Epithelial cell of proximal tubule (primary cell): ENCODE measurements around the gene GPR62. TPM values are rescaled to one million over a fixed set of nuclear protein-coding genes. Genes with fewer than 3 reads are reported as not detected.

Source experiments
- DNase-seq: peaks from one replicate; pipeline ENCODE4 v3.0.0-alpha.2; 2011; ENCODE audit warnings: low read depth
- H3K4me3 ChIP-seq: 2 replicates; pipeline ENCODE4 v1.5.1; 2011; ENCODE audit warnings: low read depth, mild to moderate bottlenecking, low read length
- total RNA-seq: library from RNA; depleted of rRNA; stranded (reverse); fragments of >200 nt; gene quantifications from 2 replicates; pipeline ENCODE4 v1.2.3, GENCODE V29; 2015
- TF ChIP-seq, protein P1 (sequence below): conservative IDR thresholded peaks from 2 replicates; pipeline ENCODE4 v1.5.1; 2012; ENCODE audit warnings: low read depth, mild to moderate bottlenecking, low read length

Gene GPR62
- total RNA-seq, 1 donor from 2014 or later = not detected

DNA sequence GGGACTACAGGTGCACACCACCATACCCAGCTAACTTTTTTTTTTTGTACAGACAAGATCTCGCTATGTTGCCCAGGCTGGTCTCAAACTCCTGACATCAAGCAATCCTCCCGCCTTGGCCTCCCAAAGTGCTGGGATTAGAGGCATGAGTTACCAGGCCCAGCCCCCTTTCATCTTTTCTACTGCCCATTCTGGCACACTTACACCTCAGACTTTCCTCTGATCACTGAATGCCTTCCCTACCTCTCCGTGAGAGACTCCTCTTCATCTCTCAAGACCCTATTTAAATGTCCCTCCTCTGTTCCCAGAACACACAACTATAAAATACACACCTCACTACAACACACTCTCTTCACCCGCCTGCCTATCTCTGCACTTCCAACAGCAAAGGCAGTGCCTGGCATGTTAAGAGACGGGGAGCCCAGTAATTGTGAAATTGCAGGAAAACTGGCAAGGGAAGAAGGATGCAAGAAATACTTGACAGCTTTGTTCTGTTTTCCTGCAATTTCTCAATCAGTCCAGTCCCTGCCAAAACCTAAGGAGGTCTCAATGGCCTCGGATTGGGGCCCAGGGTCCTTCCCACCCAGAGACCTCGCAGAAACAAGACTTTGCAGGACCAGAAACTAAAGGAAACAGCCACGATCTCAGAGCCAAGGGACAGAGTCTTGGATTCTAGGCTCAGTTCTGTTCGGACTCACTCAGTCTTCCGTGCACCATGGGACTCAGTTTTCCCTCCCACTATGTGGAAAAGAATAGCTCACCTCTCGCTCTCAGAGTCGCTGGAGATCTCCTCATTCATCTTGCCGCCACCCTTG, 14.3 kb upstream of the GPR62 start:
- TF ChIP-seq, protein P1, sequence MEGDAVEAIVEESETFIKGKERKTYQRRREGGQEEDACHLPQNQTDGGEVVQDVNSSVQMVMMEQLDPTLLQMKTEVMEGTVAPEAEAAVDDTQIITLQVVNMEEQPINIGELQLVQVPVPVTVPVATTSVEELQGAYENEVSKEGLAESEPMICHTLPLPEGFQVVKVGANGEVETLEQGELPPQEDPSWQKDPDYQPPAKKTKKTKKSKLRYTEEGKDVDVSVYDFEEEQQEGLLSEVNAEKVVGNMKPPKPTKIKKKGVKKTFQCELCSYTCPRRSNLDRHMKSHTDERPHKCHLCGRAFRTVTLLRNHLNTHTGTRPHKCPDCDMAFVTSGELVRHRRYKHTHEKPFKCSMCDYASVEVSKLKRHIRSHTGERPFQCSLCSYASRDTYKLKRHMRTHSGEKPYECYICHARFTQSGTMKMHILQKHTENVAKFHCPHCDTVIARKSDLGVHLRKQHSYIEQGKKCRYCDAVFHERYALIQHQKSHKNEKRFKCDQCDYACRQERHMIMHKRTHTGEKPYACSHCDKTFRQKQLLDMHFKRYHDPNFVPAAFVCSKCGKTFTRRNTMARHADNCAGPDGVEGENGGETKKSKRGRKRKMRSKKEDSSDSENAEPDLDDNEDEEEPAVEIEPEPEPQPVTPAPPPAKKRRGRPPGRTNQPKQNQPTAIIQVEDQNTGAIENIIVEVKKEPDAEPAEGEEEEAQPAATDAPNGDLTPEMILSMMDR = no peak
- peak overlapping the region; percentile 77 for H3K4me3 ChIP-seq
- DNase-seq = no peak

DNA sequence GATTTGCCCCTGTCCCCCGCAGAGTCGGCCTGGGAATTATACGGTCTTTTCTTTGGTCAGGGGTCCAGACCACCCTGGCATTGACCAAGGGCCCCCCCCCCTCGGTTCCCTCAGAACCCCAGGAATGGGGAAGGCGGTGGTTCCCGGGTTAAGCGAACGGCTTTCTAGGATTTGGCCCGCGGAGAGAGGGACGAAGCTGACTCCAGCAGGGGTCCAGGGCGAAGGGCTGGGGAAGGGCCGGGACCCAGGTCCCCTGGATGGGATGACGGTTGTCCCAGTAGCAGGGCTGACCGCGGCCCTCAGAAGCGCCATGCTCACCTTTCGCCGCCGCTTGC, 13.8 kb upstream of the GPR62 start:
- TF ChIP-seq, protein P1 = no peak
- H3K4me3 ChIP-seq = peak overlapping the region; percentile 77
- DNase-seq = no peak

DNA sequence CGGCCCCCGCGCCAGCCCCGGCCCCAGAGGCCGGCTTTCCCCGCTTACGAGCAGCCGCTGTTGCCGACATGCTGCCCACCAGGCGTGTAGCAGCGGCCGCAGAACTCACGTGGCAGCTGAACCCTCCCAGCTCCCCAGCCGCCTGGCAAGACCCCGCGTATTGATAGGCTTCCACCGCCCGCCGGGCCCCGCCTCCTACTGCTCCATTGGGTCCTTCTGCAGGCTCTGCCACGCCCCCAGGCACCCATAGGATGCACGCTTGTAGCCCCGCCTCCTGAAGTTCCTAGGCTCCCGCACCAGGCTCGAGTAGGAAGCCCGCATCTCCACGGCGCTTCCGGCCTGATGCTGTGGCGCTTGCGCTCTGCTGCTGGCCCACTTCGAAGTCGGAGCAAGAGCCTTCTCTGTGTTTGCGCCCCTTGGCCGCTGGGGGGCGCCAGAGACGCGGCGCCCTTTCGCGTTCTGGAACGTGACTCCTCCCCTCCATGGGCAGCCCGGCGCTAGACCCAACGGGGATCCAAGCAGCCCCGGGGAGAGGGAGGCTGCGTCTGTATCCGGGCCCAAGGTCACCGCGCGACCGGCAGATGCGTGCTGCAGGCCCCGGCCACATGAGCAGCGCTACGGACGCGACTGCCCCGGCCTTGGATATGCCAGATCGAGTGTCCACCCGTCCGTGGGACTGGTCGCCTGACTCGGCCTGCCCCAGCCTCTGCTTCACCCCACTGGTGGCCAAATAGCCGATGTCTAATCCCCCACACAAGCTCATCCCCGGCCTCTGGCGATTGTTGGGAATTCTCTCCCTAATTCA, 13.2 kb upstream of the GPR62 start, which contains the start of the genes PARP3 and RRP9:
Gene PARP3 (plus strand): TSS at position 566 of the 805 bp plus-strand sequence. CDS start 993 bp downstream, outside the sequence.
Gene RRP9 (minus strand): TSS at position 107 of the 805 bp plus-strand sequence. CDS start 37 bp downstream, at position 70.
- DNase-seq = peak; percentile 95
- peak within 1 kb of the TSS; percentile 77 for H3K4me3 ChIP-seq
- TF ChIP-seq, protein P1 = peak; percentile 97

DNA sequence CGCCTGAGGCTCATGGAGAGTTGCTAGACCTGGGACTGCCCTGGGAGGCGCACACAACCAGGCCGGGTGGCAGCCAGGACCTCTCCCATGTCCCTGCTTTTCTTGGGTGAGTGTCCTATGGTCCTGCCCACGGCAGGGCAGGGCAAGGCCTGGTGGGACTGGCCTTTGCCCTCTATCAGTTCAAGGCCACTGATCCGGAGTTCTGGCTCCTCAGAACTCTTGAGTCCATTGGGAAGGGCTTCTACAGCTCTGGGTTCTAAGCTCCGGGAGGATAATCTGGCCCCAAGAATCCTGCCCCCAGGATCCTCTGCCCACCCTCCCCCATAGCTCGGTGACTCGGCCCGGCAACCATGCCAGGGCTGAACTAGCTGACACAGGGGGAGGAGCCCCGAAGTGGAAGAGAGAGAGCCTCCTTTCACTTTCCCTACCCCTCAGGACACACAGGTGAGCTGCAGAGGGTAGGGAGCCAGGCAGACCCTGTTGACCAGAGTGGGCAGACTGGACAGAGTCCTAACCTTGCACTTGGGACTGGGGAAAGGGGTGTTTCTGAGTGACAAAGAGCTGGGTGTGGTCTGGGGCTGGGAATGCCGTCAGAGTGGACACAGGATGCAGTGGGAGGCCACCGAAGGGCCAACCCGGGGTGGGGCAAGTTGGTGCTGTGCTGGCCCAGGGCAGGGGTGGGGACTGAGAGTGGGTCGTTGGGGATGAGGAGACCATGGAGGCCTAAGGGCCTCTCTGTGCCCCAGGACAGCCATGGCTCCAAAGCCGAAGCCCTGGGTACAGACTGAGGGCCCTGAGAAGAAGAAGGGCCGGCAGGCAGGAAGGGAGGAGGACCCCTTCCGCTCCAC, 12.4 kb upstream of the GPR62 start:
- DNase-seq = no peak
- peak overlapping the region; percentile 77 for H3K4me3 ChIP-seq
- TF ChIP-seq, protein P1 = no peak

DNA sequence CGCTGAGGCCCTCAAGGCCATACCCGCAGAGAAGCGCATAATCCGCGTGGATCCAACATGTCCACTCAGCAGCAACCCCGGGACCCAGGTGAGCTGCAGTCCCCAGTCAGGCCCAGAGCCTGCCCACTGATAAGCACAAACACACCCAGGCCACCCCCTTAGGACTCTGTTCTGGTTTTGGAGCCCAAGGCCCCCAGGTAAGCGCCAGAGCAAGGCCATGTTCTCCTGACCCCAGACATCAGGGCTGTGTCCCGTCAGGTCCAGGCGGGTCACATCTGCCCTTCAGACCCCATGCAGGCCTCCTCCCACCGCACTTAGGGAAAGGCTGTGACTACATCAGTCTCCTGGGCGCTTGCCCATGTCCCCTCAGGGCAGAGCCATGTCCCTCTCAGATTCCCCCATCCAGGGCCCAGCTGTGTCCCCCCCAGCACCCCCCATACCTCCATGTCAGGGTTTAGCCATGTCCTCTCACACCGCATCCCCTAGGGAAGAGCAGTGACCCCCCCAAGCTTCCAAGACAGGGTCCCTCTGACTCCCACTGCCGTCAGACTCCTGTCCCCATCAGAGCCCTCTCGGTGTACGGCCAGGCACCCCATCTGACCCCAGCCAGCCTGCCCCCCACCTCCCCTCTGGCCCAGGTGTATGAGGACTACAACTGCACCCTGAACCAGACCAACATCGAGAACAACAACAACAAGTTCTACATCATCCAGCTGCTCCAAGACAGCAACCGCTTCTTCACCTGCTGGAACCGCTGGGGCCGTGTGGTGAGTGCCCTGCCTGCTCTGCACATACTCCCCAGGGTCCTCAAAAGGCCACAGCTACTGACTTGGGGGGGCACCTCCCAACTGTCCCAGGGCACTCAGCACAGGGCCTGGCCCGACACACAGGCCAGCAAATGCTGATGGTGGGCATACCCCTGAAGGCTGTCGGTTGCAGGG, 11.5 kb upstream of the GPR62 start:
- peak overlapping the region; percentile 77 for H3K4me3 ChIP-seq
- TF ChIP-seq, protein P1 = no peak
- no peak for DNase-seq

DNA sequence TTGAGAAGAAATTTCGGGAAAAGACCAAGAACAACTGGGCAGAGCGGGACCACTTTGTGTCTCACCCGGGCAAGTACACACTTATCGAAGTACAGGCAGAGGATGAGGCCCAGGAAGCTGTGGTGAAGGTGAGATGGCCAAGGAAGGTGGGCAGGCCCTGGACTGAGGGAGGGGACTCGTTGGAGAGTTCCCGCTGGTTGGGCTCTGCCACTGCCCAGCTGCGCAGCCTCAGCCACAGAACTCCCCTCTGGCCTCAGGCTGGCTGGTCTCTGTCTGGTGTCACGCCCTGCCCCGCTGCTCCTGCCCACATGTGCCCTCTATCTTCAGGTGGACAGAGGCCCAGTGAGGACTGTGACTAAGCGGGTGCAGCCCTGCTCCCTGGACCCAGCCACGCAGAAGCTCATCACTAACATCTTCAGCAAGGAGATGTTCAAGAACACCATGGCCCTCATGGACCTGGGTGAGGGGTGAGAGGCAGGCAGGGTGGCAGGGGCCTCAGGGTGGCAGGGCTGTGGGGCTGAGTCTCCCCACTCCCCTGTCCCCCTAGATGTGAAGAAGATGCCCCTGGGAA, 10.6 kb upstream of the GPR62 start:
- TF ChIP-seq, protein P1 = no peak
- H3K4me3 ChIP-seq = no peak overlapping the region
- no peak for DNase-seq
